A673 (cell line): ENCODE results near the gene UXS1. TPM values are rescaled to one million over a fixed set of nuclear protein-coding genes. Genes with fewer than 3 reads are reported as not detected.
A peak's percentile ranks its signal among the peaks of the same experiment; 100 is the strongest.

Experiments
- BruUV-seq: library from RNA; stranded (reverse); fragments of 400-500 nt; replicated peaks from 2 replicates; lab custom pipeline; 2021; lab: Mats Ljungman, UMichigan
- CTCF ChIA-PET: fragments of 300-600 bp; sonication (Branson Sonifier 250); formaldehyde crosslinking; loops from one replicate; lab custom pipeline; 2022; ENCODE audit warnings: antibody characterized with exemption; lab: Charles Lee
- POLR2A ChIA-PET: fragments of 300-600 bp; sonication (Branson Sonifier 250); formaldehyde crosslinking; loops from one replicate; lab custom pipeline; 2022; ENCODE audit warnings: antibody characterized with exemption; ENCODE audit not compliant: low non-redundant PET; lab: Charles Lee
- DNase-seq: peaks from one replicate; pipeline ENCODE4 v3.0.0-alpha.2; 2015; ENCODE audit warnings: low spot score
- H3K27ac ChIP-seq: fragments of 200-600 bp; sonication (generic); 2 replicates; pipeline ENCODE4 v1.5.1; 2016; ENCODE audit warnings: mixed run types, low read depth, mild to moderate bottlenecking, mixed read lengths, antibody characterized with exemption, low read length; ENCODE audit not compliant: poor library complexity, severe bottlenecking
- H3K27me3 ChIP-seq: fragments of 200-600 bp; sonication (generic); replicated peaks from 2 replicates; pipeline ENCODE4 v1.6.1; 2017; ENCODE audit warnings: mixed run types, low read depth, mild to moderate bottlenecking, mixed read lengths, antibody characterized with exemption, low read length; ENCODE audit not compliant: insufficient read depth, poor library complexity
- H3K36me3 ChIP-seq: fragments of 200-600 bp; sonication (generic); 2 replicates; pipeline ENCODE4 v1.6.1; 2016; ENCODE audit warnings: mixed run types, mild to moderate bottlenecking, mixed read lengths, antibody characterized with exemption, low read length; ENCODE audit not compliant: insufficient read depth, poor library complexity, severe bottlenecking
- H3K4me1 ChIP-seq: fragments of 200-600 bp; sonication (generic); 2 replicates; pipeline ENCODE4 v1.6.1; 2017; ENCODE audit warnings: mixed run types, mild to moderate bottlenecking, mixed read lengths, antibody characterized with exemption, low read length; ENCODE audit not compliant: insufficient read depth, poor library complexity, severe bottlenecking
- H3K4me3 ChIP-seq: fragments of 200-600 bp; sonication (generic); 2 replicates; pipeline ENCODE4 v1.5.1; 2016; ENCODE audit warnings: low read depth, mixed run types, mild to moderate bottlenecking, mixed read lengths, low read length; ENCODE audit not compliant: poor library complexity, severe bottlenecking
- H3K9me3 ChIP-seq: fragments of 200-600 bp; sonication (generic); 2 replicates; pipeline ENCODE4 v1.6.1; 2016; ENCODE audit warnings: mixed run types, low read depth, mild to moderate bottlenecking, mixed read lengths, antibody characterized with exemption, low read length; ENCODE audit not compliant: poor library complexity, severe bottlenecking
- CTCF ChIP-seq: fragments of 300-800, 200-600 bp; sonication (generic); conservative IDR thresholded peaks from 2 replicates; pipeline ENCODE4 v1.5.1; 2017; ENCODE audit warnings: low read depth, mild to moderate bottlenecking, antibody characterized with exemption, low read length, moderate library complexity, mixed read lengths
- EZH2 ChIP-seq: fragments of 200-600 bp; sonication (generic); IDR thresholded peaks from 2 replicates; pipeline ENCODE4 v1.6.1; 2017; ENCODE audit warnings: borderline replicate concordance, low read depth, mild to moderate bottlenecking, mixed read lengths, antibody characterized with exemption, low read length; ENCODE audit not compliant: poor library complexity, severe bottlenecking
- intact Hi-C: fragments of 100-400 bp; cut with micrococcal nuclease; formaldehyde crosslinking; loops from one replicate; pipeline ENCODE4 v1.10.0; 2022; ENCODE audit not compliant: unreplicated experiment
- total RNA-seq: library from RNA; stranded (reverse); gene quantifications from 2 replicates; pipeline ENCODE4 v1.2.3, GENCODE V29; 2021

The UXS1 gene
- total RNA-seq, 1 experiment from 2014 or later = 48.6 TPM

GRCh38 chr2:106099691-106100090 is 94.4 kb downstream of the UXS1 start:
- no peaks in the 10 kb centered on the region for H3K9me3 ChIP-seq
- TF ChIP-seq EZH2 = no peak
- TF ChIP-seq CTCF = no peak
- CTCF ChIA-PET = no interaction called here
- H3K27ac ChIP-seq = no peak overlapping the region
- H3K4me3 ChIP-seq = no peak overlapping the region
- no peaks in the 10 kb centered on the region for H3K4me1 ChIP-seq
- intact Hi-C loops = loop anchor here (5.0 to 10.0 kb wide), 2 partner anchors 145 to 483 kb away; no protein-coding TSS in a partner anchor
- H3K27me3 ChIP-seq = no peaks in the 10 kb centered on the region
- POLR2A ChIA-PET = no interaction called here
- BruUV-seq = no TSS peak
- no peak for DNase-seq
- no peaks in the 10 kb centered on the region for H3K36me3 ChIP-seq

- H3K27me3 ChIP-seq = no peaks in the 10 kb centered on the region
- no peak overlapping the region for H3K4me3 ChIP-seq
- no peaks in the 10 kb centered on the region for H3K36me3 ChIP-seq
- no peak for DNase-seq
- POLR2A ChIA-PET = no interaction called here
- BruUV-seq = no TSS peak
- H3K27ac ChIP-seq = no peak overlapping the region
- H3K9me3 ChIP-seq = no peaks in the 10 kb centered on the region
- TF ChIP-seq EZH2 = no peak
- TF ChIP-seq CTCF = no peak
- CTCF ChIA-PET = no interaction called here
- intact Hi-C loops = no loop called here
- no peaks in the 10 kb centered on the region for H3K4me1 ChIP-seq
Measured at GRCh38 chr2:106098664-106099063, 95.4 kb downstream of the UXS1 start.

GRCh38 chr2:106098081-106098480 is 96.0 kb downstream of the UXS1 start:
- no peaks in the 10 kb centered on the region for H3K4me1 ChIP-seq
- no TSS peak for BruUV-seq
- no peaks in the 10 kb centered on the region for H3K36me3 ChIP-seq
- TF ChIP-seq CTCF = peak; percentile 39; the same call in 1 of the 2 replicates
- TF ChIP-seq EZH2 = no peak
- intact Hi-C loops = no loop called here
- H3K27me3 ChIP-seq = no peaks in the 10 kb centered on the region
- H3K9me3 ChIP-seq = no peaks in the 10 kb centered on the region
- ChIA-PET POLR2A (no interaction called here), CTCF (no interaction called here)
- DNase-seq = no peak
- H3K4me3 ChIP-seq = no peak overlapping the region
- H3K27ac ChIP-seq = no peak overlapping the region
